Thoracic aorta (tissue), 2 donors: Measurements from ENCODE around the gene SH2D1B. TPM values are rescaled to one million over a fixed set of nuclear protein-coding genes. Genes with fewer than 3 reads are reported as not detected.

Experiments
- ATAC-seq: fragments of 150-250 bp; one replicate; pipeline ENCODE4 v1.8.0; 2017; ENCODE audit warnings: low read depth; ENCODE audit not compliant: insufficient number of reproducible peaks, low FRiP score
- DNase-seq: peaks from one replicate; pipeline ENCODE4 v3.0.0-alpha.2; 2020; ENCODE audit warnings: low spot score
- H3K27ac ChIP-seq, 2 donors: fragments of 200-600 bp; sonication (generic); 1 replicate in 1 of 2; 2 replicates in 1 of 2; pipeline ENCODE4 v1.5.1; 2016; ENCODE audit warnings: mild to moderate bottlenecking in 2 of 2, moderate library complexity in 2 of 2
- H3K27me3 ChIP-seq: fragments of 200-600 bp; sonication (generic); replicated peaks from 2 replicates; pipeline ENCODE4 v1.6.0; 2016; ENCODE audit warnings: mild to moderate bottlenecking; ENCODE audit not compliant: insufficient read depth
- H3K36me3 ChIP-seq: fragments of 200-600 bp; sonication (generic); one replicate; pipeline ENCODE4 v1.5.1; 2016
- H3K4me1 ChIP-seq, 2 donors: fragments of 200-600 bp; sonication (generic); 1 replicate in 1 of 2; 2 replicates in 1 of 2; pipeline versions ENCODE4 v1.5.1 to v1.6.0; 2016; ENCODE audit warnings: low read depth in 2 of 2, mild to moderate bottlenecking in 1 of 2; ENCODE audit not compliant: control insufficient read depth in 1 of 2
- H3K4me3 ChIP-seq: fragments of 200-600 bp; sonication (generic); 2 replicates; pipeline ENCODE4 v1.5.1; 2016; ENCODE audit warnings: mild to moderate bottlenecking
- H3K9me3 ChIP-seq: fragments of 200-600 bp; sonication (generic); 2 replicates; pipeline ENCODE4 v1.5.1; 2016
- CTCF ChIP-seq: fragments of 200-600 bp; sonication (generic); IDR thresholded peaks from one replicate; pipeline ENCODE4 v1.5.1; 2019; ENCODE audit warnings: antibody characterized with exemption
- total RNA-seq, 2 donors: library from RNA; depleted of rRNA; stranded (reverse); fragments of >200 nt; gene quantifications; one replicate each; pipeline versions ENCODE4 v1.1.0 to v1.2.3, GENCODE V29; 2016

SH2D1B gene
- total RNA-seq, 2 donors from 2014 or later, result 0.68 TPM; not detected in 1

GRCh38 chr1:162383516-162383915 is 28.4 kb downstream of the SH2D1B start:
- ATAC-seq (no peak), DNase-seq (no peak)
- Histone ChIP-seq H3K27ac (no peak overlapping the region), H3K4me1 (no peaks in the 10 kb centered on the region), H3K36me3 (no peaks in the 10 kb centered on the region), H3K27me3 (no peaks in the 10 kb centered on the region), H3K4me3 (no peak overlapping the region), H3K9me3 (no peaks in the 10 kb centered on the region)
- no peak for TF ChIP-seq CTCF

- no peak overlapping the region for H3K4me3 ChIP-seq
These were observed 28.8 kb downstream of the SH2D1B start for GRCh38 chr1:162383091-162383490.

GRCh38 chr1:162381941-162382750 is 29.8 kb downstream of the SH2D1B start:
- ATAC-seq, result no peak
- no peak for DNase-seq
- TF ChIP-seq CTCF, result no peak
- Histone ChIP-seq H3K27ac (no peak overlapping the region), H3K27me3 (no peaks in the 10 kb centered on the region), H3K36me3 (no peaks in the 10 kb centered on the region), H3K4me1 (no peaks in the 10 kb centered on the region), H3K4me3 (no peak overlapping the region), H3K9me3 (no peaks in the 10 kb centered on the region)

More at GRCh38 chr1:162383091-162383490, 28.8 kb downstream of the SH2D1B start:
- no peak for TF ChIP-seq CTCF
- DNase-seq (no peak), ATAC-seq (no peak)
- Histone ChIP-seq H3K27me3 (no peaks in the 10 kb centered on the region), H3K9me3 (no peaks in the 10 kb centered on the region), H3K4me1 (no peaks in the 10 kb centered on the region), H3K27ac (no peak overlapping the region), H3K36me3 (no peaks in the 10 kb centered on the region)

GRCh38 chr1:162381383-162381782 is 30.6 kb downstream of the SH2D1B start, which contains the start of gene C1orf226:
TSS of gene C1orf226 (plus strand) at chr1:162381728. CDS start at chr1:162381902, 174 bp downstream.
- Histone ChIP-seq H3K27ac (no peak within 1 kb of the TSS), H3K4me1 (no peaks in the 10 kb centered on the region), H3K9me3 (no peaks in the 10 kb centered on the region), H3K27me3 (no peaks in the 10 kb centered on the region), H3K4me3 (no peak within 1 kb of the TSS), H3K36me3 (no peaks in the 10 kb centered on the region)
- no peak for TF ChIP-seq CTCF
- no peak for ATAC-seq
- DNase-seq, result no peak

GRCh38 chr1:162380061-162380846 is 31.7 kb downstream of the SH2D1B start:
- no peak for DNase-seq
- H3K4me1 ChIP-seq, result no peaks in the 10 kb centered on the region

More at GRCh38 chr1:162380061-162380846, 31.7 kb downstream of the SH2D1B start:
- H3K9me3 ChIP-seq, result no peaks in the 10 kb centered on the region
- no peak overlapping the region for H3K27ac ChIP-seq
- no peaks in the 10 kb centered on the region for H3K27me3 ChIP-seq
- ATAC-seq, result no peak
- H3K4me3 ChIP-seq, result no peak overlapping the region
- no peak for TF ChIP-seq CTCF
- no peaks in the 10 kb centered on the region for H3K36me3 ChIP-seq
